Neural cell (in vitro differentiated cells): ENCODE data around the gene IGF2R. TPM values are rescaled to one million over a fixed set of nuclear protein-coding genes. Genes with fewer than 3 reads are reported as not detected.

Experiments
- H2AFZ ChIP-seq: fragments of 200-600, 300-800 bp; sonication (generic), shearing (Covaris generic); 2 replicates; pipeline ENCODE4 v1.6.0; 2014; ENCODE audit warnings: low read depth, mild to moderate bottlenecking, antibody characterized with exemption, low read length, moderate library complexity
- H3F3A ChIP-seq: fragments of 200-600 bp; shearing (Covaris generic); 2 replicates; pipeline ENCODE4 v1.6.1; 2016; ENCODE audit warnings: mild to moderate bottlenecking, moderate library complexity, mixed read lengths, antibody characterized with exemption, low read length; ENCODE audit not compliant: insufficient read depth, poor library complexity, severe bottlenecking
- H3K27ac ChIP-seq: fragments of 200-600, 300-800 bp; sonication (generic), shearing (Covaris generic); 2 replicates; pipeline ENCODE4 v1.5.1; 2014; ENCODE audit warnings: mild to moderate bottlenecking, low read length, moderate library complexity
- H3K27me3 ChIP-seq: fragments of 300-800, 200-600 bp; sonication (generic), shearing (Covaris generic); 2 replicates; pipeline ENCODE4 v1.6.0; 2014; ENCODE audit warnings: mild to moderate bottlenecking, low read depth, low read length, moderate library complexity; ENCODE audit not compliant: insufficient read depth
- H3K36me3 ChIP-seq: fragments of 300-800, 200-600 bp; sonication (generic), shearing (Covaris generic); 2 replicates; pipeline ENCODE4 v1.5.1; 2014; ENCODE audit warnings: mild to moderate bottlenecking, antibody characterized with exemption, low read length, moderate library complexity; ENCODE audit not compliant: insufficient read depth
- H3K4me2 ChIP-seq: fragments of 300-800, 200-600 bp; sonication (generic), shearing (Covaris generic); 2 replicates; pipeline ENCODE4 v1.6.0; 2014; ENCODE audit warnings: mild to moderate bottlenecking, low read length
- H3K4me3 ChIP-seq: fragments of 300-800, 200-600 bp; sonication (generic), shearing (Covaris generic); 2 replicates; pipeline ENCODE4 v1.5.1; 2014; ENCODE audit warnings: mild to moderate bottlenecking, low read length, moderate library complexity
- H3K79me2 ChIP-seq: fragments of 200-600 bp; shearing (Covaris generic); replicated peaks from 2 replicates; pipeline ENCODE4 v1.6.0; 2014; ENCODE audit warnings: mild to moderate bottlenecking, low read length, moderate library complexity; ENCODE audit not compliant: insufficient read depth
- H3K9ac ChIP-seq: fragments of 300-800, 200-600 bp; sonication (generic), shearing (Covaris generic); 2 replicates; pipeline ENCODE4 v1.6.1; 2016; ENCODE audit warnings: mild to moderate bottlenecking, low read length, mixed read lengths
- H3K9me2 ChIP-seq: fragments of 200-600 bp; shearing (Covaris generic); 2 replicates; pipeline ENCODE4 v1.6.1; 2016; ENCODE audit warnings: mild to moderate bottlenecking, low read length, mixed read lengths; ENCODE audit not compliant: insufficient read depth
- H3K9me3 ChIP-seq: fragments of 200-600, 300-800 bp; sonication (generic), shearing (Covaris generic); 2 replicates; pipeline ENCODE4 v1.6.1; 2016; ENCODE audit warnings: mild to moderate bottlenecking, mixed run types, low read length, moderate library complexity, mixed read lengths
- H4K20me1 ChIP-seq: fragments of 200-600 bp; shearing (Covaris generic); 2 replicates; pipeline ENCODE4 v1.6.1; 2016; ENCODE audit warnings: mild to moderate bottlenecking, mixed run types; ENCODE audit not compliant: insufficient read depth
- EP300 ChIP-seq: fragments of 450-650 bp; conservative IDR thresholded peaks from 2 replicates; pipeline ENCODE4 v1.6.1; 2014; ENCODE audit warnings: antibody characterized with exemption, mild to moderate bottlenecking, moderate library complexity; ENCODE audit not compliant: poor library complexity, severe bottlenecking
- EZH2 ChIP-seq: fragments of 200-600, 300-800 bp; shearing (Covaris generic), sonication (generic); IDR thresholded peaks from 2 replicates; pipeline ENCODE4 v1.6.1; 2014; ENCODE audit warnings: antibody characterized with exemption, low read length, borderline replicate concordance, mild to moderate bottlenecking; ENCODE audit not compliant: insufficient read depth, poor library complexity, severe bottlenecking
- MXI1 ChIP-seq: fragments of 450-650 bp; conservative IDR thresholded peaks from 2 replicates; pipeline ENCODE4 v1.6.1; 2014; ENCODE audit warnings: antibody characterized with exemption, mild to moderate bottlenecking; ENCODE audit not compliant: poor library complexity, severe bottlenecking
- POLR2AphosphoS5 ChIP-seq: IDR thresholded peaks from 2 replicates; pipeline ENCODE4 v1.6.1; 2012
- RAD21 ChIP-seq: fragments of 450-650 bp; conservative IDR thresholded peaks from 2 replicates; pipeline ENCODE4 v1.6.1; 2014; ENCODE audit warnings: antibody characterized with exemption, mild to moderate bottlenecking, moderate library complexity
- SMC3 ChIP-seq: fragments of 450-650 bp; conservative IDR thresholded peaks from 2 replicates; pipeline ENCODE4 v1.6.1; 2014; ENCODE audit warnings: antibody characterized with exemption, mild to moderate bottlenecking, moderate library complexity; ENCODE audit not compliant: poor library complexity
- TAF1 ChIP-seq: IDR thresholded peaks from 2 replicates; pipeline ENCODE4 v1.6.1; 2012; ENCODE audit warnings: low read depth
- polyA plus RNA-seq: library from polyadenylated mRNA; depleted of rRNA; stranded (reverse); fragments of >200 nt; gene quantifications from 2 replicates; pipeline ENCODE4 v1.2.3, GENCODE V29; 2014
- TF ChIP-seq, protein P1 (sequence below): fragments of 450-650 bp; IDR thresholded peaks from 2 replicates; pipeline ENCODE4 v1.5.1; 2014; ENCODE audit warnings: antibody characterized with exemption, mild to moderate bottlenecking, moderate library complexity; ENCODE audit not compliant: poor library complexity, severe bottlenecking
- TF ChIP-seq, protein P2 (sequence below): IDR thresholded peaks from 2 replicates; pipeline ENCODE4 v1.6.1; 2012; ENCODE audit warnings: borderline replicate concordance

Gene IGF2R
- polyA plus RNA-seq, 1 donor from 2014 or later = 15.0 TPM

DNA sequence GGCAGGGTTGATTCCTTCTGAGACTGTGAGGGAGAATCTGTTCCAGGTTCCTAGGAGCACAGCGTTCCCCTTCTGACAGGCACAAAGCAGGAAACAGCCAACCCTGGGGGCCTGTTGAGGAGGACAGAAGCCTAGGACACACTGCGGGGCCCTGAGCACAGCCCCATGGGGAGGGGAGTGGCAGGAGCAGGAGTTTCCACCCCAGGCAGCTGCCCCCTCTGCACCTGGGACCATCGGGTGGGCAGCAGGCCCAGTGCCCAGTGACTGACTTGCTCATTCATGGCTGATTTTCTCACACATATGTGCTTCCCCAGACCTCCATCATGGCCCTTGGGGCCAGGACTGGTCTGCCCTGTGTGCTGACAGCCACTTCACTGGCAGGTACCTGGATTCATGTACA, 146.5 kb downstream of the IGF2R start:
- no peak overlapping the region for H3K9ac ChIP-seq
- H3K27ac ChIP-seq = no peak overlapping the region
- H2AFZ ChIP-seq = no peak overlapping the region
- no peaks in the 10 kb centered on the region for H3K27me3 ChIP-seq
- no peaks in the 10 kb centered on the region for H3K9me3 ChIP-seq
- H3K36me3 ChIP-seq = no peaks in the 10 kb centered on the region
- H3K9me2 ChIP-seq = no peaks in the 10 kb centered on the region
- no peak overlapping the region for H3K4me2 ChIP-seq
- no peak overlapping the region for H3K4me3 ChIP-seq
- no peak for TF ChIP-seq TAF1
- no peak for TF ChIP-seq RAD21
- TF ChIP-seq SMC3 = no peak
- TF ChIP-seq POLR2AphosphoS5 = no peak
- no peak for TF ChIP-seq EZH2
- TF ChIP-seq EP300 = no peak
- TF ChIP-seq, protein P1, sequence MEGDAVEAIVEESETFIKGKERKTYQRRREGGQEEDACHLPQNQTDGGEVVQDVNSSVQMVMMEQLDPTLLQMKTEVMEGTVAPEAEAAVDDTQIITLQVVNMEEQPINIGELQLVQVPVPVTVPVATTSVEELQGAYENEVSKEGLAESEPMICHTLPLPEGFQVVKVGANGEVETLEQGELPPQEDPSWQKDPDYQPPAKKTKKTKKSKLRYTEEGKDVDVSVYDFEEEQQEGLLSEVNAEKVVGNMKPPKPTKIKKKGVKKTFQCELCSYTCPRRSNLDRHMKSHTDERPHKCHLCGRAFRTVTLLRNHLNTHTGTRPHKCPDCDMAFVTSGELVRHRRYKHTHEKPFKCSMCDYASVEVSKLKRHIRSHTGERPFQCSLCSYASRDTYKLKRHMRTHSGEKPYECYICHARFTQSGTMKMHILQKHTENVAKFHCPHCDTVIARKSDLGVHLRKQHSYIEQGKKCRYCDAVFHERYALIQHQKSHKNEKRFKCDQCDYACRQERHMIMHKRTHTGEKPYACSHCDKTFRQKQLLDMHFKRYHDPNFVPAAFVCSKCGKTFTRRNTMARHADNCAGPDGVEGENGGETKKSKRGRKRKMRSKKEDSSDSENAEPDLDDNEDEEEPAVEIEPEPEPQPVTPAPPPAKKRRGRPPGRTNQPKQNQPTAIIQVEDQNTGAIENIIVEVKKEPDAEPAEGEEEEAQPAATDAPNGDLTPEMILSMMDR = no peak
- TF ChIP-seq MXI1 = no peak
- TF ChIP-seq, protein P2, sequence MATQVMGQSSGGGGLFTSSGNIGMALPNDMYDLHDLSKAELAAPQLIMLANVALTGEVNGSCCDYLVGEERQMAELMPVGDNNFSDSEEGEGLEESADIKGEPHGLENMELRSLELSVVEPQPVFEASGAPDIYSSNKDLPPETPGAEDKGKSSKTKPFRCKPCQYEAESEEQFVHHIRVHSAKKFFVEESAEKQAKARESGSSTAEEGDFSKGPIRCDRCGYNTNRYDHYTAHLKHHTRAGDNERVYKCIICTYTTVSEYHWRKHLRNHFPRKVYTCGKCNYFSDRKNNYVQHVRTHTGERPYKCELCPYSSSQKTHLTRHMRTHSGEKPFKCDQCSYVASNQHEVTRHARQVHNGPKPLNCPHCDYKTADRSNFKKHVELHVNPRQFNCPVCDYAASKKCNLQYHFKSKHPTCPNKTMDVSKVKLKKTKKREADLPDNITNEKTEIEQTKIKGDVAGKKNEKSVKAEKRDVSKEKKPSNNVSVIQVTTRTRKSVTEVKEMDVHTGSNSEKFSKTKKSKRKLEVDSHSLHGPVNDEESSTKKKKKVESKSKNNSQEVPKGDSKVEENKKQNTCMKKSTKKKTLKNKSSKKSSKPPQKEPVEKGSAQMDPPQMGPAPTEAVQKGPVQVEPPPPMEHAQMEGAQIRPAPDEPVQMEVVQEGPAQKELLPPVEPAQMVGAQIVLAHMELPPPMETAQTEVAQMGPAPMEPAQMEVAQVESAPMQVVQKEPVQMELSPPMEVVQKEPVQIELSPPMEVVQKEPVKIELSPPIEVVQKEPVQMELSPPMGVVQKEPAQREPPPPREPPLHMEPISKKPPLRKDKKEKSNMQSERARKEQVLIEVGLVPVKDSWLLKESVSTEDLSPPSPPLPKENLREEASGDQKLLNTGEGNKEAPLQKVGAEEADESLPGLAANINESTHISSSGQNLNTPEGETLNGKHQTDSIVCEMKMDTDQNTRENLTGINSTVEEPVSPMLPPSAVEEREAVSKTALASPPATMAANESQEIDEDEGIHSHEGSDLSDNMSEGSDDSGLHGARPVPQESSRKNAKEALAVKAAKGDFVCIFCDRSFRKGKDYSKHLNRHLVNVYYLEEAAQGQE = no peak
- no peaks in the 10 kb centered on the region for H4K20me1 ChIP-seq
- H3F3A ChIP-seq = no peaks in the 10 kb centered on the region
- H3K79me2 ChIP-seq = no peaks in the 10 kb centered on the region

DNA sequence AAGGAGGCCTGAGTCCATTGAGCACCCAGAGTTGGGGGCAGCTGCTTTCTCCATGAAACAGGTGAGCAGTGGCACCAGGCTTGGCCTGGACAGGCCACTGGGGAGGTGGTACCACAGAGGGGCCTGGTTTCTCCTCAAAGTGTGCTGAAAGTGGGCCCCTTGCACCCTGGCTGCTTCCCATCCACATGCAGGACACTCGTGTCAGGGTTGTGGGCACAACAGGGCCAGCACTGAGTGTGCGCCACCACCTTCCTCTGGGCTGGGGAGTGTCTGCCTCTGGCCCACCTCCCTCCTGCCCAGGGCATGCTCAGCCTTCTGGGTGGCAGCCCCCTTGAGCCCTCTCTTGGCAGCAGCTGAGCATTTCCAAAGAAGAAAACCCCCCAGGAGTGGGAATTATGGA, 147.5 kb downstream of the IGF2R start:
- no peaks in the 10 kb centered on the region for H4K20me1 ChIP-seq
- no peaks in the 10 kb centered on the region for H3K79me2 ChIP-seq
- no peaks in the 10 kb centered on the region for H3K36me3 ChIP-seq
- H3K4me2 ChIP-seq = no peak overlapping the region
- H3K9me2 ChIP-seq = no peaks in the 10 kb centered on the region
- H3K9ac ChIP-seq = no peak overlapping the region
- H3K27ac ChIP-seq = no peak overlapping the region
- H3F3A ChIP-seq = no peaks in the 10 kb centered on the region
- H3K27me3 ChIP-seq = no peaks in the 10 kb centered on the region
- no peaks in the 10 kb centered on the region for H3K9me3 ChIP-seq
- H3K4me3 ChIP-seq = no peak overlapping the region
- no peak for TF ChIP-seq RAD21
- TF ChIP-seq POLR2AphosphoS5 = no peak
- no peak for TF ChIP-seq SMC3
- no peak for TF ChIP-seq TAF1
- TF ChIP-seq, protein P2 = no peak
- TF ChIP-seq, protein P1 = no peak
- TF ChIP-seq EP300 = no peak
- TF ChIP-seq MXI1 = no peak
- TF ChIP-seq EZH2 = no peak
- no peak overlapping the region for H2AFZ ChIP-seq
